ENCODE results near the gene ABTB1.

ABTB1 gene

DNA sequence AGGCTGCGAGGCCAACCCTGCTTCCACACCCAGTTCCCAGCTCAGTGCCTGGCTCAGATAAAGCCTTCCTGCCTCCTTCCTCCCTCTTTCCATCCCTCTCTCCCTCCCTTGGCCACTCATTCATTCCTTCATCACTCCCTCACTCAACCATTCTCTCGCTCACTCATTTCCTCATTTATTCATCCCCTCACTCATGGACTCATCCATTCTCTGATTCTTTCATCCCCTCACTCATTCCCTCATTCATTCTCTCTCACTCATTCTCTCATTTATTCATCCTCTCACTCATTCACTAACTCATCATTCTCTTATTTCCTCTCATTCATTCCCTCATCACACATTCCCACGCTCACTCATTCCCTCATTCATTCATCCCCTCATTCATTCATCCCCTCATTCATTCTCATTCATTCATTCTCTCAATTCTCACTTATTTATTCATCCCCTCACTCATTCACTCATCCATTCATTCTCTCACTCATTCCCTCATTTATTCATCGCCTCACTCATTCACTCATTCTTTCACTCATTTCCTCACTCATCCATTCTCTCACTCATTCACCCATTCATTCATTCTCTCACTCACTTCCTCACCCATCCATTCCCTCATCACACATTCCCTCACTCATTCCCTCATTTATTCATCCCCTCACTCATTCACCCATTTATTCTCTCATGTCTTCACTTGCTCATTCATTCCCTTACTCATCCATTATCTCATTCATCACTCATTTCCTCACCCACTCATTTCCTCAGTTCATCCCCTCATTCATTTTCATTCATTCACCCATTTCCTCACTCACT, 13.2 kb downstream of the ABTB1 start:
- ATAC-seq = no peak
- Mint-ChIP-seq H3K4me1 (peaks cover 14% of the 10 kb centered on the region), H3K4me3 (no peak overlapping the region), H3K27me3 (no peaks in the 10 kb centered on the region), H3K36me3 (no peaks in the 10 kb centered on the region), H3K27ac (no peak overlapping the region), H3K9me3 (peaks cover 2% of the 10 kb centered on the region)

DNA sequence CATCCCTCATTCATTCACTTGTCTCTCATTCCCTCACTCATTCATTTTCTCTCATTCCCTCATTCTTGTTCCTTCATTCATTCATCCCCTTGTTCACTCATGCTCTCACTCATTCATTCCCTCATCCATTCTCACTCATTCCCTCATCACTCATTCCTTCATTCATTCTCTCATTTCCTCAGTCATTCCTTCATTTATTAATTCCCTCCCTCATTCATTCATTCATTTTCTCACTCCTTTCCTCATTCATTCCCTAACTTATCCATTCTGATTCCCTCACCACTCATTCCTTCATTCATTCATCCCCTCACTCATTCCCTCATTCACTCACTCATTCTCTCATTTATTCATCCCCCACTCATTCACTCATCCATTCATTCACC, 13.8 kb downstream of the ABTB1 start:
- ATAC-seq = no peak
- Mint-ChIP-seq H3K36me3 (peaks cover 3% of the 10 kb centered on the region), H3K27me3 (no peaks in the 10 kb centered on the region)

DNA sequence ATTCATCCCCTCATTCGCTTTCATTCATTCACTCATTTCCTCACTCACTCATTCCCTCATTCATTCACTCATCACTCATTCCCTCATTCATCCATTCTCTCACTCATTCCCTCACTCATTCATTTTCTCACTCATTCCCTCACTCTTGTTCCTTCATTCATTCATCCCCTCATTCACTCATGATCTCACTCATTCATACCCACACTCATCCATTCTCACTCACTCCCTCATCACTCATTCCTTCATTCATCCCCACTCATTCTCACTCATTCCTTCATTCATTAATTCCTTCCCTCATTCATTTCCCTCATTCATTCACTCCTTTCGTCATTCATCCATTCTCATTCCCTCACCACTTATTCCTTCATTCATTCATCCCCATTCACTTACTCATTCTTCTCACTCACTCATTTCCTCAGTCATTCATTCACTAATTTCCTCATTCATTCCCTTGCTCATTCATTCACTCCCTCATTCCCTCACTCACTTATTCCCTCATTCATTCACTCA, 14.5 kb downstream of the ABTB1 start:
- Mint-ChIP-seq H3K4me3 (no peak overlapping the region), H3K4me1 (peaks cover 12% of the 10 kb centered on the region), H3K27ac (no peak overlapping the region), H3K36me3 (peaks cover 9% of the 10 kb centered on the region), H3K9me3 (peaks cover 1% of the 10 kb centered on the region), H3K27me3 (no peaks in the 10 kb centered on the region)
- no peak for ATAC-seq

More for the DNA sequence above, 13.8 kb downstream of the ABTB1 start:
- H3K9me3 Mint-ChIP-seq = peaks cover 2% of the 10 kb centered on the region
- H3K4me3 Mint-ChIP-seq = no peak overlapping the region
- no peak overlapping the region for H3K27ac Mint-ChIP-seq
- H3K4me1 Mint-ChIP-seq = peaks cover 12% of the 10 kb centered on the region

DNA sequence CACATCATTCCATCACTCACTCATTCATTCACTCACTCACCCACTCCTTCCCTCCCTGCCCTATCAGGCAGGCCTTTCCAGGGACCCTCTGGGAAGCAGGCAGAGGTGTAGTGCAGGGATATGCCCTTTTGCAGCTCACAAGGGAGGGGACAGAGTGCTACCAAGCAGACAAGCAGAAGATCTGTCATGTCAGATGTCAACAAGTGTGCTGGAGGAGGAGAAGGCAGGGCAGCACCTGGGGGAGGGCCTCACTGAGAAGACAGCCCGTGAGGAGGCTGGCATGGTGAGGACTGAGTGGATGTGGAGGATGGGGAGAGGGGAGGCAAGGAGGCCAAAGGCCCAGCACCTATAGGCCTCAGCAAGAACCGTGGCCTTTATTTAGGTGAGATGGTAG, 15.3 kb downstream of the ABTB1 start:
- H3K27me3 Mint-ChIP-seq = no peaks in the 10 kb centered on the region
- H3K4me3 Mint-ChIP-seq = no peak overlapping the region
- H3K36me3 Mint-ChIP-seq = peaks cover 16% of the 10 kb centered on the region
- H3K27ac Mint-ChIP-seq = no peak overlapping the region
- H3K4me1 Mint-ChIP-seq = peaks cover 16% of the 10 kb centered on the region
- ATAC-seq = no peak
- H3K9me3 Mint-ChIP-seq = no peaks in the 10 kb centered on the region

DNA sequence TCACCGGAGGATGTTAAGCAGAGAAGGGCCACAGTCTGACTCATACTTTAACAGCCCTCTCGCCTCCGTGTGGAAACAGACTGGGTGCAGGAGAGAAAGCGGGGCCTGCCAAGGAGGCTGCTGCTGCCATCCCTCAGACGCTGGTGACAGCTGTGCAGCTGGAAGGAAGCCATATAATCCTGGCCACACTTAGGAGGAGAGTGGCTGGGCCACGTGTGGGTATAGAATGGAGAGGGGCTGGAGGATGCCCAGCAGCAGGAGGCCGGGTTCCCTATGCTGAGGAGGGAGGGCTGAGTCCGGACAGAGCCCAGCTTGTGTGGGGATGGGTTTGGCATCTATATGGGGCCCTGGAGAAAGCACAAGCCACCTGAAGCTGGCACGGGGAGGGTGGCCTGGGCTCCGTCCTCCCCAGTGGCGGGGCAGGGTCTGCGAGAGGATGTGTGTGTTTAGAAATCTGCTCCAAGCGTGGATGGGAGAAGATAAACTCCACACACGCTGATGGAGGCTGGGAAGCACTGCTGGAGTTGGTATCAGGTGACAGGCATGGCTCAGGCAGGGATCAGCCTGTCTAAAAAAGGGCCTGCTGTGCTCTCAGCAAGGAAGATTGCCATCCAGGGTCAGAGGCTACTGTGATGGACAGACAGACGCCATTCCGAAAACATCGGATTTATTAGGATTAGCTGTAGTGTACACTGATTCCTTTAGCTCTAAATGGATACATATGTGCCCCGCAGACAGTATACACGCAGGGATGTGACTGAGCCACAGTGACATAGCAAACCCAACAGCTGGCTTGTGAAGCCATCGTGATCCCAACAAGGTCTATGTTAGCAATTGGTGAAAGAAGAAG, 15.9 kb downstream of the ABTB1 start:
- ATAC-seq = no peak
- no peaks in the 10 kb centered on the region for H3K27me3 Mint-ChIP-seq

DNA sequence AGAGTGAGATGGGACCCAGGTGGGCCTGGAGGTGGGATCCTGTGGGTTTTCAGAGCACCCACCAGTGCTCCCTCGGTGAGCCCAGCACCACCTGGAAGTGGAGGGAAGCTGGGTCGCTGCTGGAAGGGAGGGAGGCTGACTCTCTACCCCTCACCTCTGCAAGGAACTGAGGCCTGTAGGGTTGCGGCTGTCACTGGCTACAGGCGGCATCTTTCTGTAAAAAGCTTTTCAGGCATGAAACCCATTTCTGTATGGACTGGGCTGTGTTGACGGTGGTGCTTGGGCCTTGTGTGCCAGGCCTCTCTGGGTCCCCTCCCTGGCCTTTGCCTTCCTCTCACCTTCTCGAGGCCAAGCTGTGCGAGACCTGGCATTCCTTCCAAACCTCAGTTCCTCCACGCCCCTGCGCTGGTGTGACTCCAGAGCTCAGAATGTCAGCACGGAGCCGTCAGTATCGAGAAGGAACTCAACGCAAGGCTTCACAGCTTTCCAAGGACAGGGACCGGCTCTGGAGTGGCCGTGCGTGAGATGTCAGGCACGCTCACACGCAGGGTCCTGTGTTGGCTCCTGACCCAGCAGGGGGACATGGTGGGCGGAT, 16.6 kb downstream of the ABTB1 start:
- no peak for ATAC-seq
- Mint-ChIP-seq H3K4me1 (peaks cover 25% of the 10 kb centered on the region), H3K36me3 (peaks cover 26% of the 10 kb centered on the region), H3K4me3 (no peak overlapping the region), H3K9me3 (no peaks in the 10 kb centered on the region), H3K27ac (no peak overlapping the region), H3K27me3 (no peaks in the 10 kb centered on the region)

More for the DNA sequence above, 15.9 kb downstream of the ABTB1 start:
- Mint-ChIP-seq H3K4me1 (peaks cover 22% of the 10 kb centered on the region), H3K4me3 (no peak overlapping the region), H3K36me3 (peaks cover 22% of the 10 kb centered on the region), H3K9me3 (no peaks in the 10 kb centered on the region), H3K27ac (no peak overlapping the region)

GRCh38 chr3:127690106-127690505, 17.4 kb downstream of the ABTB1 start:
- Mint-ChIP-seq H3K27me3 (no peaks in the 10 kb centered on the region), H3K4me1 (peaks cover 29% of the 10 kb centered on the region), H3K36me3 (peaks cover 32% of the 10 kb centered on the region), H3K27ac (no peak overlapping the region), H3K9me3 (no peaks in the 10 kb centered on the region), H3K4me3 (no peak overlapping the region)
- no peak for ATAC-seq

DNA sequence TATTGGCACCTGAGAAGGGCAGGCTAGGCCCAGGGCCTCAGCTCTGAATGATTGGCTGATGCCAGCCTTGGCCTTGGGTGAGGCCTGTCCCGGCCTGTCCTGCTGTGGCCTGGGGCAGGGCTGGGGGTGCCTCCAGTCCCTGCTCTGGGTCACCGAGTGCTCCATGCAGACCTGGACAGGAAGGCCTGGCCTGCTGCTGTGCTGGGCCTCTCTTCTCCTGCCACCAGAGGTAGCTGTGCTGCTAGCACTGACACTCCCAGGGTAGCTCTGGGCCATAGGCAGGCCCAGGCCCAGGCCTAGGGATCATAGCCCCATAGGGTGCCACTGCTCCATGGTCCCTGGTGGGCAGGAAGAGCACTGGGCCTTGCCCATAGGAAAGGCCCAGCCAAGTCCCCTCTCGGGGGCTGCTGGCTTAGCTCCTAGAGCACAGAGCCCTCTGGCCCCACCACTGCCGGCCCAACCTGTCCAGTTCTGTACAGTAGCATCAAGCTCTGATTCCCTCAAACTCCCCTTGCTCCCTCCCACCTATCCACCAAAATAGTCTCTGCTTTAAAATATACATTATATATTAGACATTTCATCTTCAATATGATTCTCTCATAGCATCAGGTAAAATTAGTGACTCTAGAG, 18.2 kb downstream of the ABTB1 start:
- Mint-ChIP-seq H3K27me3 (no peaks in the 10 kb centered on the region), H3K36me3 (peaks cover 32% of the 10 kb centered on the region), H3K27ac (no peak overlapping the region), H3K9me3 (no peaks in the 10 kb centered on the region), H3K4me1 (peaks cover 31% of the 10 kb centered on the region), H3K4me3 (no peak overlapping the region)
- ATAC-seq = peak; percentile 65

DNA sequence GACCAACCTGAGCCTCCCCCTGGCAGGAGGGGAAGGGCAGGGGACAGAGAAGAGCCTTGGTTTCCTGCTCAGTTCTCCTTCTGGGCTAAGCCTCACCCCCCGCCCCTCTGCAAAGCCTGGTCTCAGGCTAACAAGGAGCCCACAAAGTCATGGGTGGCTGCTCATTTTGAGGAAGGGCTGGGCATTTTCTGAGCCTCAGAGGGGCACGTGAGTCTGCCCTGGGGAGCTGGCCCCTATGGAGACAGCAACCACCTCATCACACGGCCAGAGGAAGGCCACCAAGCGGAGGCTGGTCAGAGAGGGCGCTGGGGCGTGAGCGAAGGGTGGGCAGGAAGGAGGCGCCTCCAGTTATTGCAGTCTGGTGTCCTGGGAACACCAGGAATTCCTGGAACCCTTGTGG, 18.7 kb downstream of the ABTB1 start:
- no peaks in the 10 kb centered on the region for H3K27me3 Mint-ChIP-seq

DNA sequence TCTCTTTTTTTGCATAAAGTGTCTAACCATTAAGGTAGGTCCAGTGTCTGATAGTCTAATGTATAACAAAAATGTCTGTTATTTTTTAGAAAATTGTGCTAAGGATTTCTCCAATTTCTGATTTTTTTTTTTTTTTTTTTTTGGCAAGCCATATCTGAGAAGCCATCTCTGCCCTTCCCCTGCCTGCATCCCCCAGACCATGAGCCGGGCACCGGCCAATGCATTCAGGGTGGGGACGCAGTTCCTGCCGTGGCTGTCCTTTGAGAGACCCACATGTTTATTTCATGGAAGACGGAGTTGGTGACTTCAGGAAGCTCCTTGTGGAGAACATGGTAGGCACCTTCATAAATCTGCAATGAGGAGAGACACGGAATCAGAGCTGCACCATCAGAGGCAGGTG, 19.2 kb downstream of the ABTB1 start:
- no peak for ATAC-seq
- Mint-ChIP-seq H3K27ac (no peak overlapping the region), H3K27me3 (no peaks in the 10 kb centered on the region), H3K4me3 (no peak overlapping the region), H3K36me3 (peaks cover 32% of the 10 kb centered on the region), H3K9me3 (no peaks in the 10 kb centered on the region), H3K4me1 (peaks cover 41% of the 10 kb centered on the region)

More for the DNA sequence above, 18.7 kb downstream of the ABTB1 start:
- no peak overlapping the region for H3K27ac Mint-ChIP-seq
- no peak overlapping the region for H3K4me3 Mint-ChIP-seq
- no peaks in the 10 kb centered on the region for H3K9me3 Mint-ChIP-seq
- H3K4me1 Mint-ChIP-seq = peaks cover 36% of the 10 kb centered on the region
- H3K36me3 Mint-ChIP-seq = peaks cover 32% of the 10 kb centered on the region
- ATAC-seq = peak; percentile 60

DNA sequence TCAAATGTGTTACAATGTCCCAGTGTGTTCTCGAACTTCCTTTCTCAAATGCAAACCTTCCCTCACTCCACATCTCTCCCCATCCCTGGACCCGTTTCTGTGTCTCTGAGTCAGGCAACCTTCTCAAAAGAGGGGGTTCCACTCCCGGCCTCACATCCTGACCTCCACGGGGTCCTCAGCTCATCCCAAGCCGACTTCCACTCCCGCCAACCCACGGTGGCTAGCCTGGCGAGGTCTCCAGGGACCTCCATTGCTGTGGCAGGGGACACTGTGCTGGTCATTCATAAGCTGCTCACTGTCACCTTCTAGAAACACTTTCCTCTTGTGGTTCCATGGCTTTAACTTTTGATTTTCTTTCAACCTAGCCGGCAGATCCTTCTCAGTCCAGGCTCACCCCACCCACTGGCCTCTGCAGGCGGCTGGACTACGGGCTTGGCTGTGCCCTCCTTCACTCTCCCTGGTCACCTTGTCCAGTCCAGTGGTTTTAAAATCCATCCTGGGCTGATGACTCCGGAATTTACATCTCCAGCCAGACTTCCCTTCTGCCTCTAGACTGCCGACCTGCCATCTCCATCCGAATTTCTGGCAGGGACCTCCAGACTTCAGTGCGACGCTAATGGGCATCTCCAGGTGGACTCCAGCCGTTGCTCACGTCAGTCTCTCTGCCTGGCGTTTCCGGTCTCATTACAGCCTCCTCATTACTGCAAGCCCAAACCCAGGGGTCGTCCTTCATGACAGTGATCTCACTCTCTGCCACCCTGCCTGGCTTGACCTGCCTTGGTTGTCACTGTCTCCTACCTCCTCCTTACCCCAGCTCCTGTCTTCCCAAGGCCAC, 20.0 kb downstream of the ABTB1 start:
- H3K36me3 Mint-ChIP-seq = peaks cover 33% of the 10 kb centered on the region
- H3K4me3 Mint-ChIP-seq = no peak overlapping the region
- no peak for ATAC-seq
- no peaks in the 10 kb centered on the region for H3K27me3 Mint-ChIP-seq
- no peaks in the 10 kb centered on the region for H3K9me3 Mint-ChIP-seq
- peaks cover 47% of the 10 kb centered on the region for H3K4me1 Mint-ChIP-seq
- H3K27ac Mint-ChIP-seq = peak overlapping the region; percentile 10

DNA sequence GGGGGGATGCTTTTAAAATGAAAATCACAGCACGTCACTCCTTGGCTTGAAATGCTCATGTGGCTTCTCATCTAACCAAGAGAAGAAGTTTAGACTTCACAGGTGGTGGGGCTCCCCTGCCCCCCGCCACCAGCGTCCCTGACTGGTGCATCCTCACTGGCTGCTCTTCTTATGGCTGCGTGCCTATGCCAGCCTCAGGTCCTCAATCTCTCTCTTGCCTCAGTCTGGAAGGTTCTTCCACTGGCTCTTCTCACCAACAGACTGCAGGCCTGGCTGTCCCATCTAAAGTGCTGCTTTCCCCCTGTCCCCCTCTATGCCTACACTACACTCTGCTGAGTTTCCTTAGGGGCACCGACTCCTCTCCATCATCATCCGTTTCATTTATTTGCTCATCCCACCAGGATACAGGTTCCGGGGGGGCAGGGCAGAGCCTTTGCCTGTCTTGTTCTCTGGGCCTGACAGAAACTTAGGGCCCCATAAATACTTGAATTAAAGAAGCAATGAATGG, 20.6 kb downstream of the ABTB1 start:
- ATAC-seq = no peak
- Mint-ChIP-seq H3K4me3 (no peak overlapping the region), H3K27me3 (no peaks in the 10 kb centered on the region), H3K9me3 (no peaks in the 10 kb centered on the region), H3K36me3 (peaks cover 39% of the 10 kb centered on the region), H3K27ac (peak overlapping the region; percentile 10), H3K4me1 (peaks cover 53% of the 10 kb centered on the region)

DNA sequence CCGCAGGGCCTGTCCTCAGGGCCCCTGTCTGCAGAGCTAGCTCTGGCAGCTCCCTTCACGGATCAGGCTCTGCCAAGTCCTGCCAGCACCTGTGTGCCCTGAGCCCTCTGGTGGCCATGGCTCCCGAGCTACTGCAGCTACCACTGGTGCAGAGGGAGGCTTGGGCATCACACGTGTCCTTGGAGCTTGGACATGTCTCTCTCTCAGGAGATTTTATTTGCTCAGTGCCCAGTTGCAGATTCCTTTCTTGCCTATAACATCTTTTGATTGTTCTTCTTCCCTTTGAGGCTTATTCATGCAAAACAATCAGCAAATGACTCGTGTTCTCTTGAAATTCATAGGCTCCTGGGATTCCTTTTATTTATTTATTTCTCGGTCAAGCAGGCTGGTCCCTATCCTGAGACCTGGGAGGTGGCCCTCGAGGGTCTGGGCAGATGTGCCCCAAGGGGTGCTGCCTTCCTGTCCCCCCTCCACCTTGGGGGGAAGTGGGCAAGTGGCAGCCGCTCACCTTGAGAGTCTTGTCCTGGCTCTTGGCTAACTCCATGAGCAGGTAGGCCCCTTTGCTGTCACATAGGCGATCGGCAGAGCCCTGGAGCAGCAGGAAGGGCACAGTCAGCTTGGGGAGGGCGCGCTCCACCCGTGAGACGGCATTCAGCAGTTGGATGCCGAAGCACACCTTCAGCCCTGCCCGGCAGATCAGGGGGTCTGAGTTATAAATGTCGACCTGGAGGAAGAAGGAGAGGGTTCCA, 21.9 kb downstream of the ABTB1 start:
- H3K4me3 Mint-ChIP-seq = no peak overlapping the region
- H3K36me3 Mint-ChIP-seq = peaks cover 44% of the 10 kb centered on the region
- peaks cover 53% of the 10 kb centered on the region for H3K4me1 Mint-ChIP-seq
- H3K9me3 Mint-ChIP-seq = no peaks in the 10 kb centered on the region
- no peak overlapping the region for H3K27ac Mint-ChIP-seq
- H3K27me3 Mint-ChIP-seq = no peaks in the 10 kb centered on the region
- ATAC-seq = no peak
